Liver (tissue), 3 donors: ENCODE measurements around the gene ACMSD.

ENCODE experiments used
- CTCF ChIP-seq: fragments of 150-350 bp; IDR thresholded peaks from 2 replicates; pipeline ENCODE4 v1.5.1; 2017; ENCODE audit warnings: improper control_type of control experiment, low read depth, low read length; ENCODE audit not compliant: missing input control
- FOXA1 ChIP-seq: IDR thresholded peaks from 2 replicates; pipeline ENCODE4 v1.6.1; 2016; ENCODE audit warnings: antibody characterized with exemption
- JUND ChIP-seq, 2 donors: IDR thresholded peaks; 2 replicates each; pipeline ENCODE4 v1.6.1; 2016; ENCODE audit warnings: antibody characterized with exemption in 2 of 2
- TAF1 ChIP-seq: conservative IDR thresholded peaks from 2 replicates; pipeline ENCODE4 v1.6.1; 2016; ENCODE audit warnings: antibody characterized with exemption, mild to moderate bottlenecking
- YY1 ChIP-seq: IDR thresholded peaks from 2 replicates; pipeline ENCODE4 v1.6.1; 2016; ENCODE audit warnings: antibody characterized with exemption, mild to moderate bottlenecking
- donor health status: healthy.
- donor health status: healthy.

GRCh38 chr2:134950886-134951285 lies 112.5 kb downstream of the ACMSD start:
- TF ChIP-seq CTCF (no peak), FOXA1 (no peak), TAF1 (no peak), JUND (IDR thresholded peaks at IDR 0.05) (no peak), YY1 (no peak)
